ENCODE measurements around the gene SAYSD1.

The SAYSD1 gene

DNA sequence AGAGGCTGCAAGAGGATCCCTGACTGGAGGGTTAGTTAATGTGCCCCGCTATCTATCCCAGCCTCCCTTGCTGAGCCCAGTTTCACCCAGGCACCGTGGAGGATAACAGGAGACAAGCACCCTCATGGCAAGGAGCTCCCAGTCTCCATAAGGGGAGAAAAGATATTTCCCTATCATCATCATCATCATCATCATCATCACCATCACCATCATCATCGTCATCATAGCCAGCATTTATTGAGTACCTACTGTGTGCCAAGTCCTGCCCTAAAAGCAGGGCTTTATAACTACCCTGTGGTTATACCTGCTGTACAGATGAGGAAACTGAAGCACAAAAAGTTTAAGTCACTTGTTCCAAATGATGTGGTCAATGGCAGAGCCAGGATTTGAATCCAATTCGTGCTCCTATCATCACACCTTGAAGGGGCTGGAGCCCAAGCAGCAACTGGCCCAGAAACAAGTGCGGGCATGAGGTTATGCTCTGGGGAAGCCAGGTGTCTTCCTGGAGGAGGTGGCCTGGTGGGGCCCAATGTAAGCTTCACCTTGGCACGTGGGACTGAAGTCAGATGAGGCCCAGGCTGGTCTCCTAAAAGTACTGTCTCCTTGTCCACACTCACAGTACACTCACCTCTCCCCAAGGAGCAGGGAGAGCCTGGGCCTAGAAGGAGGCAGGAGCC lies 56.4 kb downstream of the SAYSD1 start:
- DNase-seq (ENCODE audit: low read depth), result no peak

DNA sequence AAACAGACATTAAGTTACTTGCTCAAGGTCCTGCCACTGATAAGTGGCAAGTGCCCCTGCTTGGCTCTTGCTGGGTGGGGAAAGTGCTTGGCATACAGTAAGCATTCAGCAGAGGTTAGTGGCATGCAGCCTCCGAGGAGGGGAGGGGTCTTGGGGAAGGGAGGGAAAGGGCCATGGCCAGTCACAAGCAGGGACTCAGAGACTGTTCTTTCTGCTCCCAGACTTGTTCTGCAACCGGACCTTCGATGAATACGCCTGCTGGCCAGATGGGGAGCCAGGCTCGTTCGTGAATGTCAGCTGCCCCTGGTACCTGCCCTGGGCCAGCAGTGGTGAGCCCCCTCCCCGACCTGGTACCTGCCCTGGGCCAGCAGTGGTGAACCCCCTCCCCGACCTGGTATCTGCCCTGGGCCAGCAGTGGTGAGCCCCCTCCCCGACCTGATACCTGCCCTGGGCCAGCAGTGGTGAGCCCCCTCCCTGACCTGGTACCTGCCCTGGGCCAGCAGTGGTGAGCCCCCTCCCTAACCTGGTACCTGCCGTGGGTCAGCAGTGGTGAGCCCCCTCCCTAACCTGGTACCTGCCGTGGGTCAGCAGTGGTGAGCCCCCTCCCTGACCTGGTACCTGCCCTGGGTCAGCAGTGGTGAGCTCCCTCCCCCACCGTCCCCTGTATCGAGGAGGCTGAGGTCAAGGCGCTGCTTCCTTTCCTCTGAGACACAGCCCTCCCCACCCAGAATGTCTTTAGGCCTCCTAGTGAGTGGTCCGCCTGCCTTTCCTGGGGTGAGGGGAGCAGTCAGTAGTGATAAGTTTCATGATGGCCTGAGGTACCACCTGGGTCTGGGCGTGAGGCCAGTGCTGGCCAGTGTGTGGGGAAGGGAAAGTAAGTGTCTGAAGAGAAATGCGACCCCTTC lies 57.5 kb downstream of the SAYSD1 start:
- DNase-seq (ENCODE audit: low read depth), result no peak

DNA sequence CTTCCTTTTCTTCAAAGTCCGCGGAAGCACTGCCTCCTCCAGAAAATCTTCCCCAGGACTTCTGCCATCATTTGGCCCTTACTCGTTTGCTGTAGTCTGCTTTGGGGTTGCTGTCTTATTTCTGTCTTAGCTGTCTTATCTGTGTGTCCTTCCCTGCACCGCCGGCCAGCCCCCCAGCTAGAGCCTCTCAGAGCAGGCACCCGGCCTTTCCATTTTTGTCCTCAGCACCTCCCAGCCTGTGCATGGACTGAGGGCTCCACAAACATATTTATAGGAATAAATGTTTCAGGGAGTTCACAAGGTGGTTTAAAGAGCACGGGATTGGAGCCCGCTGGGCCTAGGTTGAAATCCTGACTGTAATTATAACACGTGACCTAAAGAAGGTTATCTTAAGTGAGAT lies 58.3 kb downstream of the SAYSD1 start:
- no peak for DNase-seq (ENCODE audit: low read depth)

DNA sequence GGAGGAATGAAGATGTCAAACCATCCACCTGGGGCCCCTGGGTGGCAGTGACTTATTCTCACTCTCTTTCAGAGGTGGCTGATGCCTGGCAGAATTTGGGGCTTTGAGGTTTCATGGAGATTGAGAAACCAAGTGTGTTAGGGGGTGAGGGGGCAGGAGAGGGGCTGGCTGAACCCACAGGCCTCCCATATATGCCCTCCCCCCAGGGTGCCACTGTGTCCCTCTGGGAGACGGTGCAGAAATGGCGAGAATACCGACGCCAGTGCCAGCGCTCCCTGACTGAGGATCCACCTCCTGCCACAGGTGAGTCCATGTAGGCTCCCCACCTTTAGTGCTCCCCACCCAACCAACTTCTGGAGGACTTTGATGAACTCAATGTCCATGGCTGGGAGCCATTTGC lies 58.8 kb downstream of the SAYSD1 start:
- DNase-seq (ENCODE audit: low read depth), result no peak

DNA sequence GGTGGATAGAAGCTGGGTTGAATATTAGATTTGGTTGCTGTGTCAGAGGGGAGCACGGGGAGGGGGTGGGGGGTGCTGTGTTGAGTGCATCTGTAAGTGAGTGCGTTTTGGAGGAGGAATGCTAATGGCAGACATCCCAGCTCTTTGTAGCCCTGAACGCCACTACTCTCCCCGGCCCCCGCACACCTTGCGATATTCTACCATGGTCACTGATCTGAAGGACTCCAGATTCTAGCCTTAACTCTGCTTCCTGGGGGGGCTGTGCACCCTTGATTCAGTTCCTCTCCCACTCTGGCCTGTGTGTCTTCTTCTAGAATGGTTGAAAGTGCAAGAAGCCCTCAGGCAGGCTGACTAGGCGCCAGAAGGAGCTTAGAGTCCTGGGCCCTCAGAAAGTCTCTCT lies 59.3 kb downstream of the SAYSD1 start:
- DNase-seq (ENCODE audit: low read depth), result no peak

GRCh38 chr6:39054577-39055142 lies 60.3 kb downstream of the SAYSD1 start:
- no peak for DNase-seq (ENCODE audit: low read depth)

Measured in activated T-helper 1 cell treated with Interleukin-2 at 50 U/mL for 16 hours (primary cell).